Medulla oblongata (tissue), 1 donor: ENCODE data around the gene BICC1.
A peak's percentile ranks its signal among the peaks of the same experiment; 100 is the strongest.

ENCODE experiments used
- DNase-seq: peaks from one replicate; pipeline ENCODE4 v3.0.0-alpha.2; 2015; ENCODE audit errors: extremely low spot score

Gene BICC1

DNA sequence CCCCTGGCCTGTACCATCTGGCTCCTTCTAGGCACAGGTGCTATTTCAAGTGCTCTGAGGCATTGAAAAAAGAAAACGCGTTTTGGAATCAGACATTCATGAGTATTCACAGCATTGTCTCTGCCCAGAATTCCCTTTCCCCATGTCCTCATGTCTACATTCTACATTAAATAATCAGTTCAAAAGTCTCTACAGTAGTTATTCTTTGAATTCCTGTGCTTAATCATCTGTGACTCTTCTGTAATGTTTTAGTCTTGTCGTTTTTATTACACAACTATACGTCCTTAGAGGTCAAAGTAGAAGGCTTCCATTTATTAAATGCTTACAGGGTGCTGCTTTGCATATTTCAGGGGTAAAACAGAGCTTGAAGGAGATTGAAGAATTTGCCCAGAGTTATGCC, 95.7 kb downstream of the BICC1 start:
- no peak for DNase-seq

DNA sequence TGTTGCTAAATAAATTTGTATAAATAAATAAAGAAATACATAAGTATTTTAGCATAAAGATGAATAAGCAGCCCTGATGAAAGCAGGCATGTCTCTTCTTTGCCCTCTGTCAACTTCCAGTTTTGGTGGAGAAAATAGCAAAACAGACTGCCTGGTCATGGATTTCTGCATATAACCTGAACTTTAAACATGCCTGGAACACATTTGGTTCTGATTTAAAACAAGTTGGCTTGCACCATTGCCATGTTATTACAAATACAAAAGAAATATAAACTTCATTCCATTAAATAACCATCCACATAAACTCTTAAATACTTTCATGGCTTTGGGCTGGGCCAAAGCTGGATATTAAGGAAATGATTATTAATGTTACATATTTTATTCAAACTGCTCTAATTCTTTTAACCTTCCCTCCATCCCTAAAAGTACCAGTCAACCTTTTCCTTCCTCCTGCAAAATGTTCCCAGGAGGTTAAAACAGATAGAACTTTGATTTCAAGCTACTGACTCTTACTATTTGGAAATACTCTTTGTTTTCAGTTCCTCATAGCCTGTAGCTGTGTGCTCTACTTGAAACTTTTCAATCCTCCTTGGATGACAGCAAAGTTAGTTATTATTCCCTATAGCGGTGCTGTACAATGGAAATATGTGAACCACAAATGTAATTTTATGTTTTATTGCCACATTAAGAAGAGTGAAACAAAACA, 96.3 kb downstream of the BICC1 start:
- no peak for DNase-seq

DNA sequence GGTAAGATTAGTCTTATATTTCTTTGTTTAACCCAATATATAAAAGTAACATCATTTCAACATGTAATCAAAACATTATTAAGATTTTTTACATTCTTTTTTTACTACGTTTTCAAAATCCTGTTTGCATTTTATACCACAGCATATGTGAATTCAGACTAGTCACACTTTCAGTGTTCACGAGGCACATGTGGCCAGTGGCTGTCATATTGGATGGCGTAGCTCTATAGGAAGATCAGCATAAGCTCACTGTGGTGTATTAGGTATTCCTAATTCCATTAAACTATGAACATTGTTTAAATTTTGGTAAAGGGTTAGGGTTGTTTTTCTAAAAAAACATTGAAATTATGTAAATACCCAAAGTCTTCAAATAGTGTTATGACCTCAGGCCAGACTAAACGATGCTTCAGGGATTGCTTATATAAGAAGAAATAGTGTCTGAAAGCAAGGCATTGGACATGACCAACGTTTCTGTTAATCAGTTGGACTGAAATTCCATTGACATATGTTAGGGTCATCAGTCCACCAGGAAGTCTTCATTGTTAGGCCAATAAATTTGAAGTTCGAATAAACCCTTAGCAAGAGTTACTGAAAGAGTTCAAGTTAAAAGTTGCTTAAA, 97.0 kb downstream of the BICC1 start:
- no peak for DNase-seq

DNA sequence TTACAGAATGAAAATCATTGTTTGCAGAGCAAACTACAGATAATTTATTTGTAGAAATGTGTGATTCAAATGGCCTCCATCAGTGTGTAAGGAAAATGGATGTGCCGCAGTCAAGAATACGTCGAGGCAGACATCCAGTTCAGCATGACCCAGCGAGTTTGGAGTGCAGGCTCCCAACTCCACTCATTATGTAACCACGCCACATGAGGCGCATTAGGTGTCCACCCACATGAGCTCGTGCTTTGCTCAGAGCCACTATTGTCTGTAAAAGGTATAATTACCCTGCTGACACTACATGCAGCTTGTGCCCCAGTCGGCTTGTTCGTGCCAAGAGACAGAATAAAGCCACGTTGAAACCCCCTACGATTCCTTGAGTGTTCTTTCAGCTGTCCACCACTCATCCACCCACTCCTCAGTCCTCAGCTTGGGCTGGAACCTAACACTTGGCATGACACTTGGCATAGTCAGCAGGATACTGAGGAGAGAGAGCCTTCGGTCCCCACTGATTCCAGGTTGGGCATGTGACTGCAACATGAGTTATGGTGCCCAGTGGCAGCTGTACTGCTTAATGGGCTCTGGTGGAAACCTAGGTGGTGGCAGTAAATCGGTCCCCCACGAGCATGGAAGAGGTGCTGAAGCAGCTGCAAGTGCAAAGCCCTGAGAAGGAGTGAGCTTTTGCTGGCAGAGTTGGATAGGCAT, 102.7 kb downstream of the BICC1 start:
- DNase-seq: no peak

DNA sequence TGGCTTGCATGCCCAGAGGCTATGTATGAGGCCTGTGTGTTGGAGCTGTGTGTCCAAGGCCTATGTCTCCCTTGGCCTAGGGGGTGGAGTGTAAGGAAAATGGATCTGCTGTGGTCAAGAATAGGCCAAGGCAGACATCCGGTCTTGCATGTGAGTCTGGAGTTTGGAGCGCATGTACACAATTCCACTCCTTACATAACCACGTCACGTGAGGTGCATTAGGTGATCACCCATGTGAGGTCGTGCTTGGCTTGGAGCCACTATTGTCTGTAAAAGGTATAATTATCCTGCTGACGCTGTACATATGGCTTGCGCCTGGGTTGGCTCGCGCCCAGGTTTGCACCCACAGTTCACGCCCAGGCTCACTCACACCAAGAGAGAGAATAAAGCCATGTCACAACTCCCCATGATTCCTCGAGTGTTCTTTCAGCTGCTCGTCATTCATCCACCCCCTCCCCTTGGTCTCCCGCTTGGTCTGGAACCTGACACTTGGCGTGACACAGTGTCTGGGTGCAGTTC, 105.5 kb downstream of the BICC1 start:
- no peak for DNase-seq

- no peak for DNase-seq
Observed at GRCh38 chr10:58621379-58622077, 108.9 kb downstream of the BICC1 start.

- DNase-seq: no peak
Observed at GRCh38 chr10:58622246-58622645, 109.6 kb downstream of the BICC1 start.

DNA sequence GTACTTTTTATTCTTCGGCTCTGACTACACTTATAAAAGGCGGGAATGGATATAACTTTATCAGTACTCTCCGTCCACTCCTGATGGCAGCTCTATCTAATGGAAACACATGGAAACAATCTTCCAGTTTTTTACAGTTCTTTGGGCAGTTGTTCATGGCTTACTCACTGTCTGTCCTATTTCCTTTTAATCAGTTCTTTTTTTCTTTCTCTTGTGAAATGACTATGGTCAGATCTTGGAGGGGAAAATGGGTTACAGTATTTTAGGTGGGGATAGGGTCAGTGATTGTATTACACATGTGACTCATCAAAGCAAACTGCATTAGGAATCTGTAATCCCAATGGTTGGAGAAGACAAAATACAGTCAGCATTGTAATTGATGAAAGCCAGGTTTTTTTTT, 112.4 kb downstream of the BICC1 start:
- no peak for DNase-seq

GRCh38 chr10:58627392-58627791, 114.7 kb downstream of the BICC1 start:
- DNase-seq: no peak

DNA sequence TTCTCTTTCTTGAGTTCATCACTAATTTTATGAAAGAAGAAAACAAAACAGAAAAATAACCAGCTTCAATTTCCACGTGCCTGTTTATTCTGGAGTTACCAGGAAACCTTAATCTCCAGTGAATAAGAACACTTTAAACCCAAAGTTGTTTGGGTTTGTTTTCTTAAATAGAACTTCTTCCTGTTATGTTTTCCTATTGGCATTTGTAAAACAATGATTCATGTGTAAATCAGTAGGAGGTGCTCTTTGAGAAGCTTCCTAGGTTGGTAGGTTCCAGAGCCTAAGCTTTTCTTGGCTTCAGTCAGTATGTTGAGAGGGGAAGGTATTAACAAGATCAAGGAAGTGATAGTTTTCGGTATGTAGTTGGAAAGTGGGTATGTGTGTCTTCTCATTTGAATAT, 119.0 kb downstream of the BICC1 start:
- DNase-seq: no peak

GRCh38 chr10:58632216-58632615, 119.5 kb downstream of the BICC1 start:
- DNase-seq: no peak

DNA sequence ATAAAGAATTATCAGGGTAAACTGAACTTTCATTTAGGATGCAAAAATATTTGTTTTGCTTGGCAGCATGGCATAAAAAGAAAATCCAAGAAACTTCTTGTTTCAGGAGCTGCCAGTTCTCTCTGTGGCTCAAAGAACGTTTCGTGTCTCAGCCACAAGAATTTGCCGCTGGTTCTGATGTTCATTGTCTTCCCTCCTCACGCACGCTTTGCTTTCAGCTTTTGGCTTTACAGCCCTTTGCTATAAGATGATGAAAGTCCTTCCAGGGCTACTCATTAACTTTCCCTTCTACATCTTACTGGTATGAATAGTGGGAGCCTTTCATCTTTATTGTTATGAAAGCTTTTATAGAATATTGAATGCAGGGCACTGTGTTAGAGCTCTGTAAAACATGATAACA, 124.7 kb downstream of the BICC1 start:
- DNase-seq: peak; percentile 18

DNA sequence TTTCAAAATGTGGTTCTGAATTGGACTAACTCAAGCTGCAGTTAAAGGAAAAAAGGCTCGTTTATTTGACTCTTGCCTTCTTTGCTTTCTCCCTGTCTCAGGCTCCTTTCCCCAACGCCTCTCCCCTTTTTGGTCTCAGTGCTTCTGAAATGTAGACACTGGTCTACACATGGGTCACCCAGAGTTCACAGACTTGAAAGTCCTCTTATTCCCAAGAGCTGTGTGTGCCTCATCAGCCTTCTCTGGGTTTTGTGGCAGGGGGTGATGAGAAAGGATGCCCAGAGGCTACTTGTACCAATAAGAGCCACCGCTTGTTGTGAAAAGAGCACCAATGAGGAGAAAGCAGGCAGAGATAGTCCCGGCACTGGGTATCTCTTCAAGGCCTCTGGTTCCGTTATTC, 125.7 kb downstream of the BICC1 start:
- DNase-seq: no peak

DNA sequence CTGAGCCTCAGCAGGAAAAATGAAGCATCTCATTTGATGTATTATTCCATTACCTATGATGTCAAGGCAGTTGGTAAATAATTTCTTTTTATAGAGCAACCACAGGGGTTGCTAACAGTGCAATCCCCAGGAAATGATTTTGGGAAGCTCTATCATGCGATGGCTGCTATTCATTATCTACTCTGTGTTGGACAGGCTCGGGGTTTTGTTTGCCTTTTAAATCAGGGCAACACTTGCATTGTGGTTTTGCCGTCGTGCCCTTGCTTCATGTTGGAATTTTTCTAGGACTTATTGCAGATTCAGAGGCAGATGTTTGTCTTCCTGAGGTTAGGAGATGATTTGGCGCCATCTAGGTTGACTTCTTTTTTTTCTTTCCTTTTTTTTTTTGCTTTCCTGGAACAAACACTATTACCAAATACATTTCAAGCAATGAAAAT, 128.4 kb downstream of the BICC1 start:
- DNase-seq: no peak

- no peak for DNase-seq
Observed at GRCh38 chr10:58641708-58642107, 129.0 kb downstream of the BICC1 start.

GRCh38 chr10:58642283-58642682, 129.6 kb downstream of the BICC1 start:
- DNase-seq: no peak

- DNase-seq: no peak
Observed at GRCh38 chr10:58642916-58643428, 130.3 kb downstream of the BICC1 start.

GRCh38 chr10:58644311-58644710, 131.6 kb downstream of the BICC1 start:
- no peak for DNase-seq

DNA sequence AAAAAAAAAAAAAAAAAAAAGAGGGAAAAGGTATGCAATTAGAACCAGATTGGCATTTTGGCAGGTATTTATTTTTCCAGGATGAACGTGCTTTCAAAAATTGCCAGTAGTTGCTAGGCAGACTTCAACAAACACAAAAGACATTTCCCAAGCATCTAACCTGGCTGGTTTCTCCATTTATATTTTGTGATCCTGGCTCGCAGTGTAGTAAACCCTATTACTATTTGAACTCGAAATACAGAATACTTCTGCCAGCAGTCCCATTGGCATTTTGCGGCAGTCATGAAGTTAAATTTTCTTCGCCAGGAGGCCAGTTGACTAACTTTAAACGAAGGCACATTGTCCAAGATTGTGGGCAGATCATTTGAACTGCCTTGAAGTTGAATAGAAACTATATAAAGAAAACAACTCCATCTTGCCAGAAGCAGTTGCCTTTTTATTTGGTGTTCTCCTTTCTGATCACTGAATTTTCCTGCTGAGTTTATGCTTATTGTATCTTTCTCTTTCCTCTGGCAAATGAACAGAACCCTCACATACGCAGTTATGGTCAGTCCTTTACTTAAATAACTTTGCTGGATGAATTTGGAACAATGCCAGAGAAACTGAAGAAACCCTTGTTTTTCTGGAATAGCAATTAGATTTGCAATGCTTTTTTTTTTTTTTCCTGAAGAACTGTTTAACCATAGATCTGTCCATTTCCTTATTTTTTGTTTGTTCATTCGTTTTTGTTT, 132.9 kb downstream of the BICC1 start:
- peak; percentile 20 for DNase-seq

DNA sequence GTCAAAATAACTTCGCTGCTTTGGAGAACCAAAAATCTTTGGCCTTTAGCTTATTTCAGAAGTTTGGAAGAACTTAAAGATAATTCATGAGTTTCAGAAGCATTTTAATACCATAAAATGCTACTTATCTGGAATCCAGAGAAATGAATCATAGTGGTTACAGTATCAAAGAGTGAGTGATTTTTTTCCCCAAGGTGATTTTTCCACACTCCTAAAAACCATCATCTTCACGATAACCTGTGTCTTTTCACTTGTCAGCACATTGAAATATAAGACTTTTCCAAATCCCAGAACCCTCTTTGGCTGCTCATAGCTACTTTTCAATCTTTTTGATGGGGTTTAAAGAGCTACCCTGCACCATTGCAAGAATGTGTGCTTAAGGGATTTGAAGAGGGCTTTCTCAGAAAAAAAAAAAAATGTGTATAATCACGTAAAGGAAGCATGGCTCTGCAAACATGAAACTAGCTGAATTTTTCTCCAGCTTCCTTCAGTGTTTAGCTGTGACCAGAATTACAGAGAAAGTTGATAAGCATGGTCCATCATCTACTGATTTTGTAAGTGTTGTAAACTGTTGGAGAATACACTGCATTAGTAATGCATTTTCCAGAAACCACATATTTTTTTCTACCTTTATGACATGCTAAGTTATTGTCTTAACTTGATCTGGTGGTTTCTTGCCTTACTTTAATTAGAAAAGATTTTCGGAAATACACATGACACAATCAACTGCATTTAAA, 134.9 kb downstream of the BICC1 start:
- no peak for DNase-seq

DNA sequence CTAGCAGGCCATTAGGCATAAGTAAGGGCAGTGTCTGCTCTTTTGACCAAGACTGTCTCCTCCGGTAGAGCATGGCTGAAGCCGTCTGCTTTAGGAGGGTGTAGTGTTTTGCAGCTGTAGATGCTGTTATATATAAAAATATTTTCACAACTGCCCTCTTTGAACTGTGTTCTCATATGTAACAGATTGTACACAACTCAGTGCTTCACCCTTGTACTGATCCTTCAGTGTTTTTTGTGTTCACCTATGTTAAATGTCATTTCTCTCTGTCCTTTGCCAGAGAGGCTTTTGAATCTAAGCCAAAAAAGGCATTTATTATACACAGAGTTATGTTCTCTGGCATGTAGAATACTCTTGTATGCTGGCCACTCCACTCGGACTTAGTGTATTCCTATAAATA, 135.5 kb downstream of the BICC1 start:
- no peak for DNase-seq
